Measurements from ENCODE around the gene RASAL1.
"Not testable (repeated sequence)": the region's sequence is repeated elsewhere in the genome, so short reads cannot be mapped to it uniquely, and the experiment has no call there.

RASAL1 gene

GRCh38 chr12:113128802-113129663 is 6.5 kb downstream of the RASAL1 start:
- H3K4me3 ChIP-seq (ENCODE audit: low read depth, low read length): no peak overlapping the region

GRCh38 chr12:113127791-113128199 is 7.8 kb downstream of the RASAL1 start:
- no peak for TF ChIP-seq CTCF (IDR thresholded peaks at IDR 0.05; ENCODE audit: low read depth, low read length)
- no peak overlapping the region for H3K4me3 ChIP-seq (ENCODE audit: low read depth, low read length)

More at GRCh38 chr12:113128802-113129663, 6.5 kb downstream of the RASAL1 start:
- no peak for TF ChIP-seq CTCF (IDR thresholded peaks at IDR 0.05; ENCODE audit: low read depth, low read length)

GRCh38 chr12:113120670-113121370 is 14.7 kb downstream of the RASAL1 start:
- TF ChIP-seq CTCF (IDR thresholded peaks at IDR 0.05; ENCODE audit: low read depth, low read length): no peak
- no peak overlapping the region for H3K4me3 ChIP-seq (ENCODE audit: low read depth, low read length)

- H3K4me3 ChIP-seq (ENCODE audit: low read depth, low read length): no peak overlapping the region
- TF ChIP-seq CTCF (IDR thresholded peaks at IDR 0.05; ENCODE audit: low read depth, low read length): no peak
These were observed 15.4 kb downstream of the RASAL1 start for GRCh38 chr12:113119980-113120669.

GRCh38 chr12:113118142-113118541 is 17.4 kb downstream of the RASAL1 start:
- TF ChIP-seq CTCF (IDR thresholded peaks at IDR 0.05; ENCODE audit: low read depth, low read length): no peak

GRCh38 chr12:113117684-113118083 is 17.9 kb downstream of the RASAL1 start:
- not testable (repeated sequence) for H3K4me3 ChIP-seq (ENCODE audit: low read depth, low read length)

More at GRCh38 chr12:113118142-113118541, 17.4 kb downstream of the RASAL1 start:
- H3K4me3 ChIP-seq (ENCODE audit: low read depth, low read length): no peak overlapping the region

- no peak for TF ChIP-seq CTCF (IDR thresholded peaks at IDR 0.05; ENCODE audit: low read depth, low read length)
- H3K4me3 ChIP-seq (ENCODE audit: low read depth, low read length): no peak overlapping the region
These were observed 18.7 kb downstream of the RASAL1 start for GRCh38 chr12:113116875-113117274.

All from WI38 (cell line).